Tibial artery (tissue), 4 donors: ENCODE results near the gene CTNNA3.

Experiments used
- DNase-seq, 2 donors: peaks; one replicate each; pipeline ENCODE4 v3.0.0-alpha.2; 2019
- H3K27ac ChIP-seq, 2 donors: fragments of 200-600 bp; sonication (generic) in 1 of 2; 1 replicate in 1 of 2; 2 replicates in 1 of 2; pipeline ENCODE4 v1.5.1; 2018 to 2019; ENCODE audit warnings: mild to moderate bottlenecking in 1 of 2
- H3K27me3 ChIP-seq, 2 donors: fragments of 200-600 bp; sonication (generic) in 1 of 2; one replicate each; pipeline versions ENCODE4 v1.5.1 to v1.6.0; 2016 to 2019
- H3K36me3 ChIP-seq, 3 donors: fragments of 200-600 bp; sonication (generic) in 2 of 3; one replicate each; pipeline ENCODE4 v1.5.1; 2016 to 2019; ENCODE audit warnings: mild to moderate bottlenecking in 2 of 3
- H3K4me1 ChIP-seq, 4 donors: fragments of 200-600 bp; sonication (generic) in 2 of 4; 1 replicate in 3 of 4; 2 replicates in 1 of 4; pipeline ENCODE4 v1.5.1; 2016 to 2019
- H3K4me3 ChIP-seq, 2 donors: fragments of 200-600 bp; sonication (generic) in 1 of 2; 1 replicate in 1 of 2; 2 replicates in 1 of 2; pipeline ENCODE4 v1.5.1; 2018 to 2019; ENCODE audit warnings: mild to moderate bottlenecking in 2 of 2
- H3K9me3 ChIP-seq, 3 donors: fragments of 200-600 bp; sonication (generic) in 1 of 3; one replicate each; pipeline ENCODE4 v1.5.1; 2016 to 2019
- intact Hi-C: fragments of 100-400 bp; cut with DNase I; formaldehyde crosslinking; loops from one replicate; pipeline ENCODE4 v1.15.0; 2023; ENCODE audit warnings: low total_unique reads
- TF ChIP-seq, protein P1 (sequence below), 2 experiments: fragments of 200-600 bp in 1 of 2; fragments of 450-650 bp in 1 of 2; IDR thresholded peaks; one replicate each; pipeline ENCODE4 v1.5.1; 2017 to 2019; ENCODE audit warnings: antibody characterized with exemption in 2 of 2, mild to moderate bottlenecking in 1 of 2, moderate library complexity in 1 of 2

Gene CTNNA3

DNA sequence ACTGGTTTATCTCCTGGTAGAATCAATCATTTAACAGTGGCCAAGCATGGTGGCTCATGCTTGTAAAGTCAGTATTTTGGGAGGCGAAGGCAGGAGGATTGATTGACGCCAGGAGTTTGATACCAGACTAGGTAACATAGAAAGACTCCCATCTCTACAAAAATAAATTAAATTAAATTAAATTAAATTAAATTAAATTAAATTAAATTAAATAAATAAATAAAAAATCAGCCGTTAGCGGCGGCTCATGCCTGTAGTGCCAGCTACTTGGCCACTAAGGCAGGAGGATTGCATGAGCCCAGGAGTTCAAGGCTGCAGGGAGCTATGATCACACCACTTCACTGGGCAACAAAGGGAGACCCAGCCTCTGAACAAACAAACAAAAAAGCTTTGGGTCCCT lies 427.8 kb downstream of the CTNNA3 start:
- no peak for DNase-seq
- Histone ChIP-seq H3K36me3 (no peaks in the 10 kb centered on the region), H3K27me3 (no peaks in the 10 kb centered on the region), H3K4me1 (no peaks in the 10 kb centered on the region), H3K4me3 (no peak overlapping the region), H3K27ac (no peak overlapping the region), H3K9me3 (no peaks in the 10 kb centered on the region)
- intact Hi-C loops: no loop called here
- TF ChIP-seq, protein P1, sequence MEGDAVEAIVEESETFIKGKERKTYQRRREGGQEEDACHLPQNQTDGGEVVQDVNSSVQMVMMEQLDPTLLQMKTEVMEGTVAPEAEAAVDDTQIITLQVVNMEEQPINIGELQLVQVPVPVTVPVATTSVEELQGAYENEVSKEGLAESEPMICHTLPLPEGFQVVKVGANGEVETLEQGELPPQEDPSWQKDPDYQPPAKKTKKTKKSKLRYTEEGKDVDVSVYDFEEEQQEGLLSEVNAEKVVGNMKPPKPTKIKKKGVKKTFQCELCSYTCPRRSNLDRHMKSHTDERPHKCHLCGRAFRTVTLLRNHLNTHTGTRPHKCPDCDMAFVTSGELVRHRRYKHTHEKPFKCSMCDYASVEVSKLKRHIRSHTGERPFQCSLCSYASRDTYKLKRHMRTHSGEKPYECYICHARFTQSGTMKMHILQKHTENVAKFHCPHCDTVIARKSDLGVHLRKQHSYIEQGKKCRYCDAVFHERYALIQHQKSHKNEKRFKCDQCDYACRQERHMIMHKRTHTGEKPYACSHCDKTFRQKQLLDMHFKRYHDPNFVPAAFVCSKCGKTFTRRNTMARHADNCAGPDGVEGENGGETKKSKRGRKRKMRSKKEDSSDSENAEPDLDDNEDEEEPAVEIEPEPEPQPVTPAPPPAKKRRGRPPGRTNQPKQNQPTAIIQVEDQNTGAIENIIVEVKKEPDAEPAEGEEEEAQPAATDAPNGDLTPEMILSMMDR (IDR thresholded peaks at IDR 0.05): no peak

DNA sequence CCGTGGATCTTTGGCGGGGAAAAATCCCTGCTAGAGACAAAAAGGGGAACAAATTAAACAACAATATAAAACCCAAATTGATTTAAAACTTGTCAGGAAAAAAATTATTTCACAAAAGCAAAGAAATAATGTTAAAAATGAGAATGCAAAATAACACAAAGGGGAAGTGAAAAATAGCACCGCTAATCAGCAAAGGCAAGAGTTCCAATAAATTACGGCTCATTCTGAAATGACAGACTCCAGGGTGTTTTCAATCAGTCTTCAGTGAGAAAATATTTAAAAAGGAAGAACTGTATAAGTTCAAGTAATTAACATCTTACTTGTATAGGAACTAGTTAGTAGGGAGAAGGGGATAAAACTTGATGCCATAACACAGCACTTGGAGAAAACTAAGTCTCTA lies 433.3 kb downstream of the CTNNA3 start:
- Histone ChIP-seq H3K27ac (no peak overlapping the region), H3K4me3 (no peak overlapping the region), H3K27me3 (no peaks in the 10 kb centered on the region), H3K36me3 (no peaks in the 10 kb centered on the region), H3K4me1 (no peaks in the 10 kb centered on the region), H3K9me3 (no peaks in the 10 kb centered on the region)
- intact Hi-C loops: no loop called here
- no peak for DNase-seq
- TF ChIP-seq, protein P1 (IDR thresholded peaks at IDR 0.05): no peak

DNA sequence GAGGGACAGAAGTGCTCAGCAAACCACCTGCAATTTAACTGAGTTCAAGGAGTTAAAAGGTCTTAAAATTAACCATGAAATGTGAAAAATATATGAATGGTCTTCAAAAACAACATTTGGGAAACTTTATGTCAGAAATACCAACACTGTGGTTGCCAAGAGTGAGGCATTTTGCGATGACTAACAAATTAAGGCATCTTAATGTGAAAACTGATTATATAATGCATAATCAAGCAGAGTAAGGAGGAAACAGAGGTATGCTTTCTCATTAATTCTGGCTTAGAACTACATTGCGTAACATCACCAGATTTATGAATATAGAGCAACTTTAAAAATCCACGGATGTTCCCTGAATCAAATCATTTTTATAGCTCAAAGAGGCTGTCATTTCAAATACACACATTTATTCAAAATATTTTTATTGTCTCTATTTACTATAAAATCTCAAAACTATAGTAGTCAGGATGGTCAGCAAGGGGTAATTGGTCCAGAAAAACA lies 434.6 kb downstream of the CTNNA3 start:
- no peak for DNase-seq
- no peaks in the 10 kb centered on the region for H3K27me3 ChIP-seq
- no peaks in the 10 kb centered on the region for H3K9me3 ChIP-seq
- H3K36me3 ChIP-seq: no peaks in the 10 kb centered on the region
- TF ChIP-seq, protein P1 (IDR thresholded peaks at IDR 0.05): no peak
- no peak overlapping the region for H3K4me3 ChIP-seq
- H3K27ac ChIP-seq: no peak overlapping the region
- H3K4me1 ChIP-seq: no peaks in the 10 kb centered on the region
- intact Hi-C loops: no loop called here

DNA sequence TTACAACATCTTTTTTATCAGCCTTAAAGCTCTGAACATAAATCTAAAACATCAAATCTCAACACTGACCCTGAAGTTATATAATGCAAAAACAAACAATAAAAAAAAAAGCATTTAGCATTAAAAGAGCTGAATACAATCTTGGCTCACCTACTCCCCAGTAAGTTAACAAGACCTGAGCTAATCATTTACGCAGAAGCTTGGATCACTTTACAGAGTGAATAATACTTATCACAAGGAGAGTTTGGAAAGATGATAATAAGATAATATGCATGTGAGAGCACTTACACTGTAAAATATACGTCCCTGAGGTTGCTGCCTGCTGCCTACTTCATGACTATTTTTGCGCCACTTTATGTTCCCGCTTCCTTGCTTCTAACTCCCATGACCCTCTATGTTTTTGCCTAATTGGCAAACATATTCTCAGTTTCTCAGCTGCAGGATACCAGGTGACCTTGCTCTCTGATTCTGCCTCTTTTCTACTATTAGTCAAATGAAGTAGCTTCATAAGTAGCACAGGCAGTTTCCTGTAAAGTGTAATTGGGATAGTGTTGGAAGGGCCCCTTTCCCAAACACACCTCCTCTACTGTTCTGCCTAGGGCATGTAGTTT lies 436.6 kb downstream of the CTNNA3 start:
- Histone ChIP-seq H3K27ac (no peak overlapping the region), H3K9me3 (no peaks in the 10 kb centered on the region), H3K27me3 (no peaks in the 10 kb centered on the region), H3K4me3 (no peak overlapping the region), H3K4me1 (no peaks in the 10 kb centered on the region), H3K36me3 (no peaks in the 10 kb centered on the region)
- TF ChIP-seq, protein P1 (IDR thresholded peaks at IDR 0.05): no peak
- intact Hi-C loops: no loop called here
- DNase-seq: no peak

DNA sequence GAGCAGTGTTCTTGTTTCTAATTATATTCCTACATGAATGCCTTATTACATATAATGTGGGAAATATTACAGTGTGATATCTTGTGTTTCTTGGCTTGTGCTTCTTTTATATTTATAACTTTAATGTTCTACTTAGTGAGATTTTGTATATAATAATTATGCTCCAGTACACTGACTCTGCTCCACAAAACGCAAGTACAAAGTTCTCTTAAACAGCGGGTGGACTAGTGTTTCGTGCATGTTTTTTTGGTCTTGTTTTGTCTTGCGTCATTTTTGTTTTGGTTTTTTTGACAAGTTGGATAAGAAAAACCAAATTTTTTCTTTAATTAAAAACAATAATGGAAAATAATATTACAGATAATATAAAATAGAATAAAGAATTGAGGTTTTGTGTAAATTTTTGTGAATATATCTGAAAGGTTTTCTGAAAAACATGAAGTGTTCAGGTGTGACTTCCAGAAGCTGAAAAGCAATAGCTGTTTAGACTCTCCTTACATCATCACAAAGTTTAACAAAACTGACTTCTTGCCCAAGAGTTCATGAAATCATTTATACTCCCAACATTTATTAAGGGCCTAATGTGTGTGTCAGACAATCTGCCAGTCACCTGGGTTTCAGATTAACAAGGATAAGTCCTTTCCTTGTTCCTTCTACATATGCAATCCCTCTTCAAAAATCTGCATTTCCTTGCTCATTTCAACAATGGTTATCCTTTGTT lies 438.4 kb downstream of the CTNNA3 start:
- no peaks in the 10 kb centered on the region for H3K27me3 ChIP-seq
- DNase-seq: no peak
- no peaks in the 10 kb centered on the region for H3K4me1 ChIP-seq
- H3K27ac ChIP-seq: no peak overlapping the region
- no peak overlapping the region for H3K4me3 ChIP-seq
- no peaks in the 10 kb centered on the region for H3K36me3 ChIP-seq
- TF ChIP-seq, protein P1 (IDR thresholded peaks at IDR 0.05): no peak
- intact Hi-C loops: no loop called here
- no peaks in the 10 kb centered on the region for H3K9me3 ChIP-seq
